ENCODE data around the gene RPRD1B. TPM values are rescaled to one million over a fixed set of nuclear protein-coding genes. Genes with fewer than 3 reads are reported as not detected.

RPRD1B gene
- 41.5 and 45.6 TPM in 2 replicates for total RNA-seq (2016; rRNA removed; fragmentation: Illumina TruSeq; extraction: Trizol)
- total RNA-seq (2016; cell fraction: cytosol; rRNA removed; fragmentation: Illumina TruSeq; extraction: Trizol; ENCODE audit: low read depth) = 88.9 and 116 TPM in 2 replicates
- total RNA-seq (2016; cell fraction: insoluble cytoplasmic fraction; rRNA removed; fragmentation: Illumina TruSeq; extraction: Trizol) = 39.5 and 44.6 TPM in 2 replicates
- 25.9 and 26.4 TPM in 2 replicates for total RNA-seq (2016; cell fraction: membrane; rRNA removed; fragmentation: Illumina TruSeq; extraction: Trizol)
- 54.7 and 73.0 TPM in 2 replicates for total RNA-seq (2016; cell fraction: nucleus; rRNA removed; fragmentation: Illumina TruSeq; extraction: Trizol)
- polyA plus RNA-seq (2011; rRNA removed) = 29.7 and 31.1 TPM in 2 replicates
- 16.3 and 23.0 TPM in 2 replicates for polyA plus RNA-seq (2011; cell fraction: cytosol; rRNA removed)
- 23.9 and 28.8 TPM in 2 replicates for polyA plus RNA-seq (2011; cell fraction: nucleus; rRNA removed)
- 25.6 and 28.2 TPM in 2 replicates for polyA plus RNA-seq (2012)
- 1.9 and 2.1 TPM in 2 replicates for polyA plus RNA-seq (2016; cell fraction: cytosol; fragmentation: Illumina TruSeq; extraction: Trizol; ENCODE audit: low read depth)
- polyA plus RNA-seq (2016; cell fraction: insoluble cytoplasmic fraction; fragmentation: Illumina TruSeq; extraction: Trizol; ENCODE audit: low read depth) = 40.0 and 47.0 TPM in 2 replicates
- polyA plus RNA-seq (2016; cell fraction: membrane; fragmentation: Illumina TruSeq; extraction: Trizol; ENCODE audit: low read depth) = 7.1 and 7.5 TPM in 2 replicates
- polyA plus RNA-seq (2016; cell fraction: nucleus; fragmentation: Illumina TruSeq; extraction: Trizol; ENCODE audit: insufficient read depth, low read depth) = 61.9 and 76.1 TPM in 2 replicates
- 39.2 and 72.4 TPM in 2 replicates for polyA minus RNA-seq (2011; rRNA and poly(A)+ RNA removed; ENCODE audit: low replicate concordance)
- polyA minus RNA-seq (2011; cell fraction: cytosol; rRNA and poly(A)+ RNA removed) = 36.2 and 48.9 TPM in 2 replicates
- 98.0 and 104 TPM in 2 replicates for polyA minus RNA-seq (2011; cell fraction: nucleus; rRNA and poly(A)+ RNA removed)
- percentile 95 among the genes with signal in this experiment for Bru-seq, nascent RNA
- percentile 92 among the genes with signal in this experiment for BruChase-seq, experiment 1, labeled RNA remaining after a 6-hour chase
- BruChase-seq, experiment 2, labeled RNA remaining after a 2-hour chase = percentile 95 among the genes with signal in this experiment
- long read RNA-seq, experiment 1, transcript RPRD1B-201 (7 exons, 3,874 nt) = major isoform, 13 of 21 reads
- long read RNA-seq, experiment 1, partial matches to known transcripts = 3 of 21 reads
- long read RNA-seq, experiment 1, other reads (novel, unspliced or antisense) = 5 of 21 reads
- long read RNA-seq, experiment 2, transcript RPRD1B-201 (7 exons, 3,874 nt) = major isoform, 21 of 64 reads
- long read RNA-seq, experiment 2, partial matches to known transcripts = 1 of 64 reads
- long read RNA-seq, experiment 2, other reads (novel, unspliced or antisense) = 42 of 64 reads

GRCh38 chr20:38033330-38034107 is at the start of gene RPRD1B, which contains the start of gene TTI1:
Gene RPRD1B (plus strand): TSS chr20:38033746. CDS start chr20:38033948, 202 bp downstream.
Gene TTI1 (minus strand): TSS chr20:38033456. CDS start chr20:38013816, 19,640 bp downstream.
- H3K4me2 ChIP-seq (ENCODE audit: low read depth, low read length) = peak within 1 kb of the TSS; percentile 93
- H4K20me1 ChIP-seq (ENCODE audit: insufficient read depth, low read length) = no peaks in the 10 kb centered on the region; the same call in 1 of the 2 replicates
- TSS peak; percentile 56 for BruUV-seq (replicated peaks)
- 1% methylated on average over 66 of the region's 69 CpGs for WGBS (ENCODE audit: low lambda C conversion rate)
- H3K4me1 ChIP-seq (ENCODE audit: insufficient read depth, low read length) = peaks cover 84% of the 10 kb centered on the region
- peak; percentile 92 for ATAC-seq
- no peaks in the 10 kb centered on the region; a peak in 1 of 5 replicates for H3K27me3 ChIP-seq (ENCODE audit: control insufficient read depth in 1 of 2, insufficient read depth in 2 of 2, low read length in 2 of 2)
- H3K27ac ChIP-seq (ENCODE audit: extremely low read length, insufficient read depth, low read length) = peak within 1 kb of the TSS; percentile 95
- DNase-seq (ENCODE audit: low spot score) = peak; percentile 95
- H2AFZ ChIP-seq (ENCODE audit: low read length) = peak within 1 kb of the TSS; percentile 16
- no peaks in the 10 kb centered on the region; the same call in 1 of the 2 replicates for H3K9me3 ChIP-seq (ENCODE audit: low read length)
- in situ Hi-C loops (cut with HindIII; ENCODE audit: extremely low pct_ligation_motif_present, low pct_unique_long_range_greater_than_20kb) (no loop called here), intact Hi-C loops (cut with micrococcal nuclease; ENCODE audit: unreplicated experiment) (no loop called here)
- CTCF ChIA-PET (ENCODE audit: low intra/inter-chr PET ratio, low total read pairs) = interaction anchor here (1.0 kb wide), 1 partner anchor 132 kb away, joined by 4 read pairs; the partner anchor contains the start of gene TGM2
- H3K9ac ChIP-seq (ENCODE audit: insufficient read depth, low read depth, low read length) = peak within 1 kb of the TSS; percentile 98
- H3K79me2 ChIP-seq (ENCODE audit: insufficient read depth, low read length) = peaks cover 93% of the 10 kb centered on the region
- peaks cover 5 to 27% of the 10 kb centered on the region in 2 experiments for H3K36me3 ChIP-seq (replicated peaks in 1 of 2; ENCODE audit: control insufficient read depth in 1 of 2, insufficient read depth in 2 of 2, low read length in 2 of 2)
- POLR2A ChIA-PET = interaction anchor here (0.6 to 2.8 kb wide), 23 partner anchors 8 to 439 kb away, joined by 3 to 23 read pairs (median 4); partner anchors contain the start of genes RALGAPB and SNHG17
- peak within 1 kb of the TSS; percentile 75 to 99 (median 85) for H3K4me3 ChIP-seq (replicated peaks in 1 of 3; ENCODE audit: insufficient read depth in 1 of 3, low read depth in 2 of 3, low read length in 3 of 3)
- peak; percentile 68 for FAIRE-seq
- peak; percentile 99 for TF ChIP-seq ZNF670 (CRISPR knock-in tag; IDR thresholded peaks at IDR 0.05; ENCODE audit: borderline replicate concordance)
- peak; percentile 31; the same call in 1 of the 2 replicates for TF ChIP-seq MLX (CRISPR knock-in tag; IDR thresholded peaks at IDR 0.05)
- TF ChIP-seq KAT8 (CRISPR knock-in tag; IDR thresholded peaks at IDR 0.05) = peak; percentile 99
- TF ChIP-seq REL (CRISPR knock-in tag; conservative IDR thresholded peaks at IDR 0.05) = peak; percentile 97
- no peak for TF ChIP-seq PHB2 (IDR thresholded peaks at IDR 0.05; ENCODE audit: partially characterized antibody)
- 0 out of 2 replicates have a peak, but pooled peaks have one; percentile 43 for TF ChIP-seq MIER2 (CRISPR knock-in tag; IDR thresholded peaks at IDR 0.05)
- peak; percentile 98 for TF ChIP-seq PCBP1 (IDR thresholded peaks at IDR 0.05; ENCODE audit: borderline replicate concordance, low read depth, low read length)
- peak; percentile 9 to 71; a peak in 2 of 4 replicates for TF ChIP-seq EP300 (IDR thresholded peaks at IDR 0.05; ENCODE audit: low read depth in 2 of 2, low read length in 2 of 2)
- peak; percentile 29 for TF ChIP-seq EP300 (CRISPR knock-in tag; IDR thresholded peaks at IDR 0.05; ENCODE audit: borderline replicate concordance)
- peak; percentile 91 for TF ChIP-seq ZNF235 (CRISPR knock-in tag; IDR thresholded peaks at IDR 0.05; ENCODE audit: borderline replicate concordance)
- peak; percentile 87 for TF ChIP-seq MEF2D (CRISPR knock-in tag; IDR thresholded peaks at IDR 0.05)
- TF ChIP-seq HMGXB3 (CRISPR knock-in tag; IDR thresholded peaks at IDR 0.05; ENCODE audit: borderline replicate concordance) = peak; percentile 86
